HEK293 (cell line): ENCODE data around the gene TBCK.

Experiments used
- CTCF ChIA-PET: fragments of 350-600 bp; formaldehyde crosslinking; extraction: SDS; loops from one replicate; lab custom pipeline; 2021; ENCODE audit warnings: antibody characterized with exemption; lab: Yijun Ruan, JAX
- POLR2A ChIA-PET: fragments of 300-600 bp; formaldehyde crosslinking; extraction: SDS; loops from one replicate; lab custom pipeline; 2020; ENCODE audit warnings: antibody characterized with exemption, inconsistent platforms; lab: Yijun Ruan, JAX
- H3K27ac ChIP-seq: fragments of 200-500 bp; sonication (Bioruptor generic); 2 replicates; pipeline ENCODE4 v1.5.1; 2014; ENCODE audit warnings: low read depth, low read length, control low read depth, inconsistent platforms; ENCODE audit errors: extremely low read depth
- H3K36me3 ChIP-seq, 2 experiments: fragments of 200-500 bp in 1 of 2; sonication (Bioruptor generic) in 1 of 2; 1 replicate in 1 of 2; 2 replicates in 1 of 2; pipeline ENCODE4 v1.5.1; 2014 to 2017; ENCODE audit warnings: inconsistent platforms in 2 of 2, low read length in 2 of 2; ENCODE audit not compliant: control insufficient read depth in 2 of 2, insufficient read depth in 1 of 2
- H3K4me1 ChIP-seq: fragments of 200-500 bp; sonication (Bioruptor generic); 2 replicates; pipeline ENCODE4 v1.5.1; 2014; ENCODE audit warnings: mild to moderate bottlenecking, low read length, inconsistent platforms; ENCODE audit not compliant: control insufficient read depth, insufficient read depth
- H3K4me3 ChIP-seq: 2 replicates; pipeline ENCODE4 v1.5.1; 2011; ENCODE audit warnings: low read depth, mild to moderate bottlenecking, control low read depth, low read length, moderate library complexity
- H3K9me3 ChIP-seq: fragments of 200-500 bp; sonication (Bioruptor generic); 2 replicates; pipeline ENCODE4 v1.5.1; 2014; ENCODE audit warnings: low read depth, low read length, inconsistent platforms; ENCODE audit not compliant: control insufficient read depth, insufficient read depth
- GLI2 ChIP-seq: fragments of 450-650 bp; formaldehyde crosslinking; IDR thresholded peaks from 2 replicates; pipeline ENCODE4; 2017; ENCODE audit warnings: missing biosample characterization, missing genetic modification characterization, low read depth, borderline replicate concordance
- GLIS1 ChIP-seq: fragments of 450-650 bp; formaldehyde crosslinking; IDR thresholded peaks from 2 replicates; pipeline ENCODE4 v1.5.1; 2016; ENCODE audit warnings: missing biosample characterization, missing genetic modification characterization
- HOXD13 ChIP-seq: sonication (generic); formaldehyde crosslinking; IDR thresholded peaks from 2 replicates; pipeline ENCODE4 v1.8.0; 2022; ENCODE audit warnings: missing genetic modification reagents, borderline replicate concordance
- SCRT1 ChIP-seq: fragments of 450-650 bp; formaldehyde crosslinking; IDR thresholded peaks from 2 replicates; pipeline ENCODE4 v1.5.1; 2016; ENCODE audit warnings: missing biosample characterization, missing genetic modification characterization, borderline replicate concordance
- ZBTB49 ChIP-seq: fragments of 450-650 bp; formaldehyde crosslinking; IDR thresholded peaks from 2 replicates; pipeline ENCODE4 v1.5.1; 2016; ENCODE audit warnings: missing biosample characterization, missing genetic modification characterization, low read depth
- ZNF121 ChIP-seq: fragments of 450-650 bp; formaldehyde crosslinking; IDR thresholded peaks from 2 replicates; pipeline ENCODE4 v1.5.1; 2016; ENCODE audit warnings: missing biosample characterization, missing genetic modification characterization
- ZNF433 ChIP-seq: fragments of 450-650 bp; formaldehyde crosslinking; IDR thresholded peaks from 2 replicates; pipeline ENCODE4 v1.5.1; 2016; ENCODE audit warnings: missing biosample characterization, missing genetic modification characterization, low read depth
- ZNF560 ChIP-seq: fragments of 450-650 bp; formaldehyde crosslinking; IDR thresholded peaks from 2 replicates; pipeline ENCODE4 v1.5.1; 2017; ENCODE audit warnings: missing biosample characterization, missing genetic modification characterization, borderline replicate concordance
- ZNF585B ChIP-seq: fragments of 450-650 bp; formaldehyde crosslinking; IDR thresholded peaks from 2 replicates; pipeline ENCODE4 v1.5.1; 2016; ENCODE audit warnings: missing biosample characterization, missing genetic modification characterization
- ZNF596 ChIP-seq: fragments of 450-650 bp; IDR thresholded peaks from 2 replicates; pipeline ENCODE4 v1.5.0; 2018; ENCODE audit warnings: missing biosample characterization, mild to moderate bottlenecking, missing genetic modification characterization, moderate library complexity
- ZNF768 ChIP-seq: fragments of 450-650 bp; formaldehyde crosslinking; IDR thresholded peaks from 2 replicates; pipeline ENCODE4 v1.5.1; 2018; ENCODE audit warnings: missing biosample characterization, mild to moderate bottlenecking, missing genetic modification characterization
- TF ChIP-seq, protein P1 (sequence below): fragments of 450-650 bp; formaldehyde crosslinking; conservative IDR thresholded peaks from 2 replicates; pipeline ENCODE4 v1.5.1; 2016; ENCODE audit warnings: low read depth, missing biosample characterization, missing genetic modification characterization
- TF ChIP-seq, protein P2 (sequence below): fragments of 450-650 bp; formaldehyde crosslinking; IDR thresholded peaks from 2 replicates; pipeline ENCODE4 v1.5.1; 2016; ENCODE audit warnings: missing biosample characterization, missing genetic modification characterization
- TF ChIP-seq, protein P3 (sequence below): fragments of 450-650 bp; formaldehyde crosslinking; IDR thresholded peaks from 2 replicates; pipeline ENCODE4 v1.5.1; 2017; ENCODE audit warnings: missing biosample characterization, missing genetic modification characterization

The TBCK gene

DNA sequence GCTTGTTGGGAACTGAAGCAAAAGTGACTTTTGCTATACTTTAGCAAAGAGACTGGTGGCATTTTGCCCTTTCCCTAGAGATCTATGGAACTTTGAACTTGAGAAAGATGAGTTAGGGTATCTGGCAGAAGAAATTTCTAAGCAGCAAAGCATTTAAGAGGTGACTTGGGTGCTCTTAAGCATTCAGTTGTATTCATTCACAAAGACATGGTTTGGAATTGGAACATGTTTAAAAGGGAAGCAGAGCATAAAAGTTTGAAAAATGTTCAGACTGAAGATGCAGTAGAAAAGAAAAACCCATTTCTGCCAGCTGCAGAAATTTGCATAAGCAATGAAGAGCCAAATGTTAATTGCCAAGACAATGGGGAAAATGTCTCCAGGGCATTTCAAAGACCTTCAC is 21.9 kb upstream of the TBCK start (continued):
- TF ChIP-seq ZBTB49 (no peak), ZNF768 (tag by site-specific recombination) (no peak), ZNF121 (tag by site-specific recombination) (no peak), ZNF585B (tag by site-specific recombination) (no peak)

- Histone ChIP-seq H3K4me3 (no peak overlapping the region), H3K36me3 (peaks cover 0 to 79% of the 10 kb centered on the region in 2 experiments; a peak in 2 of 3 replicates), H3K27ac (no peak overlapping the region), H3K9me3 (no peaks in the 10 kb centered on the region), H3K4me1 (no peaks in the 10 kb centered on the region)
- ChIA-PET CTCF (interaction anchor here (0.6 to 0.7 kb wide), 2 partner anchors 33 to 79 kb away, joined by 3 read pairs; no protein-coding TSS in a partner anchor), POLR2A (no interaction called here)
- TF ChIP-seq ZNF433 (tag by site-specific recombination) (no peak), ZNF596 (tag by site-specific recombination) (no peak), GLI2 (tag by site-specific recombination) (no peak), HOXD13 (CRISPR knock-in tag) (no peak), GLIS1 (tag by site-specific recombination) (no peak), SCRT1 (no peak), ZNF560 (tag by site-specific recombination) (no peak)
- TF ChIP-seq, protein P1, sequence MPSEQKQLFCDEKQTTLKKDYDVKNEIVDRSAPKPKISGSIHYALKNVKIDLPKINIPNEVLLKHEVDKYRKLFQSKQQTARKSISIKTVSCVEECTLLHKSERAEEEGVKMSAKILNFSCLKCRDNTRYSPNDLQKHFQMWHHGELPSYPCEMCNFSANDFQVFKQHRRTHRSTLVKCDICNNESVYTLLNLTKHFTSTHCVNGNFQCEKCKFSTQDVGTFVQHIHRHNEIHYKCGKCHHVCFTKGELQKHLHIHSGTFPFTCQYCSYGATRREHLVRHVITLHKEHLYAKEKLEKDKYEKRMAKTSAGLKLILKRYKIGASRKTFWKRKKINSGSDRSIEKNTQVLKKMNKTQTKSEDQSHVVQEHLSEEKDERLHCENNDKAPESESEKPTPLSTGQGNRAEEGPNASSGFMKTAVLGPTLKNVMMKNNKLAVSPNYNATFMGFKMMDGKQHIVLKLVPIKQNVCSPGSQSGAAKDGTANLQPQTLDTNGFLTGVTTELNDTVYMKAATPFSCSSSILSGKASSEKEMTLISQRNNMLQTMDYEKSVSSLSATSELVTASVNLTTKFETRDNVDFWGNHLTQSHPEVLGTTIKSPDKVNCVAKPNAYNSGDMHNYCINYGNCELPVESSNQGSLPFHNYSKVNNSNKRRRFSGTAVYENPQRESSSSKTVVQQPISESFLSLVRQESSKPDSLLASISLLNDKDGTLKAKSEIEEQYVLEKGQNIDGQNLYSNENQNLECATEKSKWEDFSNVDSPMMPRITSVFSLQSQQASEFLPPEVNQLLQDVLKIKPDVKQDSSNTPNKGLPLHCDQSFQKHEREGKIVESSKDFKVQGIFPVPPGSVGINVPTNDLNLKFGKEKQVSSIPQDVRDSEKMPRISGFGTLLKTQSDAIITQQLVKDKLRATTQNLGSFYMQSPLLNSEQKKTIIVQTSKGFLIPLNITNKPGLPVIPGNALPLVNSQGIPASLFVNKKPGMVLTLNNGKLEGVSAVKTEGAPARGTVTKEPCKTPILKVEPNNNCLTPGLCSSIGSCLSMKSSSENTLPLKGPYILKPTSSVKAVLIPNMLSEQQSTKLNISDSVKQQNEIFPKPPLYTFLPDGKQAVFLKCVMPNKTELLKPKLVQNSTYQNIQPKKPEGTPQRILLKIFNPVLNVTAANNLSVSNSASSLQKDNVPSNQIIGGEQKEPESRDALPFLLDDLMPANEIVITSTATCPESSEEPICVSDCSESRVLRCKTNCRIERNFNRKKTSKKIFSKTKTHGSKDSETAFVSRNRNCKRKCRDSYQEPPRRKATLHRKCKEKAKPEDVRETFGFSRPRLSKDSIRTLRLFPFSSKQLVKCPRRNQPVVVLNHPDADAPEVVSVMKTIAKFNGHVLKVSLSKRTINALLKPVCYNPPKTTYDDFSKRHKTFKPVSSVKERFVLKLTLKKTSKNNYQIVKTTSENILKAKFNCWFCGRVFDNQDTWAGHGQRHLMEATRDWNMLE (tag by site-specific recombination), result no peak
- TF ChIP-seq, protein P2, sequence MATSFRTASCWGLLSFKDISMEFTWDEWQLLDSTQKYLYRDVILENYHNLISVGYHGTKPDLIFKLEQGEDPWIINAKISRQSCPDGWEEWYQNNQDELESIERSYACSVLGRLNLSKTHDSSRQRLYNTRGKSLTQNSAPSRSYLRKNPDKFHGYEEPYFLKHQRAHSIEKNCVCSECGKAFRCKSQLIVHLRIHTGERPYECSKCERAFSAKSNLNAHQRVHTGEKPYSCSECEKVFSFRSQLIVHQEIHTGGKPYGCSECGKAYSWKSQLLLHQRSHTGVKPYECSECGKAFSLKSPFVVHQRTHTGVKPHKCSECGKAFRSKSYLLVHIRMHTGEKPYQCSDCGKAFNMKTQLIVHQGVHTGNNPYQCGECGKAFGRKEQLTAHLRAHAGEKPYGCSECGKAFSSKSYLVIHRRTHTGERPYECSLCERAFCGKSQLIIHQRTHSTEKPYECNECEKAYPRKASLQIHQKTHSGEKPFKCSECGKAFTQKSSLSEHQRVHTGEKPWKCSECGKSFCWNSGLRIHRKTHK, result no peak
- TF ChIP-seq, protein P3, sequence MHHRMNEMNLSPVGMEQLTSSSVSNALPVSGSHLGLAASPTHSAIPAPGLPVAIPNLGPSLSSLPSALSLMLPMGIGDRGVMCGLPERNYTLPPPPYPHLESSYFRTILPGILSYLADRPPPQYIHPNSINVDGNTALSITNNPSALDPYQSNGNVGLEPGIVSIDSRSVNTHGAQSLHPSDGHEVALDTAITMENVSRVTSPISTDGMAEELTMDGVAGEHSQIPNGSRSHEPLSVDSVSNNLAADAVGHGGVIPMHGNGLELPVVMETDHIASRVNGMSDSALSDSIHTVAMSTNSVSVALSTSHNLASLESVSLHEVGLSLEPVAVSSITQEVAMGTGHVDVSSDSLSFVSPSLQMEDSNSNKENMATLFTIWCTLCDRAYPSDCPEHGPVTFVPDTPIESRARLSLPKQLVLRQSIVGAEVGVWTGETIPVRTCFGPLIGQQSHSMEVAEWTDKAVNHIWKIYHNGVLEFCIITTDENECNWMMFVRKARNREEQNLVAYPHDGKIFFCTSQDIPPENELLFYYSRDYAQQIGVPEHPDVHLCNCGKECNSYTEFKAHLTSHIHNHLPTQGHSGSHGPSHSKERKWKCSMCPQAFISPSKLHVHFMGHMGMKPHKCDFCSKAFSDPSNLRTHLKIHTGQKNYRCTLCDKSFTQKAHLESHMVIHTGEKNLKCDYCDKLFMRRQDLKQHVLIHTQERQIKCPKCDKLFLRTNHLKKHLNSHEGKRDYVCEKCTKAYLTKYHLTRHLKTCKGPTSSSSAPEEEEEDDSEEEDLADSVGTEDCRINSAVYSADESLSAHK (tag by site-specific recombination), result no peak
These were observed 20.6 kb upstream of the TBCK start for GRCh38 chr4:106336618-106337017.
